ENCODE data around the gene DSC2. TPM values are rescaled to one million over a fixed set of nuclear protein-coding genes. Genes with fewer than 3 reads are reported as not detected.

The DSC2 gene
- total RNA-seq, 2 experiments from 2014 or later, result not detected

- ChIA-PET POLR2A (no interaction called here), CTCF (ENCODE audit: unreplicated experiment) (no interaction called here)
- H3K79me2 ChIP-seq (ENCODE audit: insufficient read depth, low read depth, low read length), result no peaks in the 10 kb centered on the region
- no peaks in the 10 kb centered on the region for H3K9me2 ChIP-seq (ENCODE audit: insufficient read depth, low read length)
- no TSS peak for BruUV-seq (replicated peaks)
- H3K27ac ChIP-seq (ENCODE audit: low read depth, low read length, poor library complexity, severe bottlenecking), result no peak overlapping the region
- DNase-seq (ENCODE audit: low spot score), result no peak
- H3K36me3 ChIP-seq (ENCODE audit: insufficient read depth, low read length), result no peaks in the 10 kb centered on the region
- H4K20me1 ChIP-seq (ENCODE audit: insufficient read depth, low read length), result no peaks in the 10 kb centered on the region
- H3K4me3 ChIP-seq (ENCODE audit: low read depth, low read length, poor library complexity, severe bottlenecking), result no peak overlapping the region
- no peak for TF ChIP-seq EZH2phosphoT487 (IDR thresholded peaks at IDR 0.05; ENCODE audit: borderline replicate concordance, low read depth, low read length)
- TF ChIP-seq, protein P1, sequence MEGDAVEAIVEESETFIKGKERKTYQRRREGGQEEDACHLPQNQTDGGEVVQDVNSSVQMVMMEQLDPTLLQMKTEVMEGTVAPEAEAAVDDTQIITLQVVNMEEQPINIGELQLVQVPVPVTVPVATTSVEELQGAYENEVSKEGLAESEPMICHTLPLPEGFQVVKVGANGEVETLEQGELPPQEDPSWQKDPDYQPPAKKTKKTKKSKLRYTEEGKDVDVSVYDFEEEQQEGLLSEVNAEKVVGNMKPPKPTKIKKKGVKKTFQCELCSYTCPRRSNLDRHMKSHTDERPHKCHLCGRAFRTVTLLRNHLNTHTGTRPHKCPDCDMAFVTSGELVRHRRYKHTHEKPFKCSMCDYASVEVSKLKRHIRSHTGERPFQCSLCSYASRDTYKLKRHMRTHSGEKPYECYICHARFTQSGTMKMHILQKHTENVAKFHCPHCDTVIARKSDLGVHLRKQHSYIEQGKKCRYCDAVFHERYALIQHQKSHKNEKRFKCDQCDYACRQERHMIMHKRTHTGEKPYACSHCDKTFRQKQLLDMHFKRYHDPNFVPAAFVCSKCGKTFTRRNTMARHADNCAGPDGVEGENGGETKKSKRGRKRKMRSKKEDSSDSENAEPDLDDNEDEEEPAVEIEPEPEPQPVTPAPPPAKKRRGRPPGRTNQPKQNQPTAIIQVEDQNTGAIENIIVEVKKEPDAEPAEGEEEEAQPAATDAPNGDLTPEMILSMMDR (conservative IDR thresholded peaks at IDR 0.05; ENCODE audit: low read length), result no peak
- intact Hi-C loops (cut with micrococcal nuclease; ENCODE audit: unreplicated experiment), result no loop called here
- H3K9me3 ChIP-seq (ENCODE audit: low read length), result no peaks in the 10 kb centered on the region
- H3K4me1 ChIP-seq (ENCODE audit: insufficient read depth, low read length, poor library complexity, severe bottlenecking), result no peaks in the 10 kb centered on the region
- H2AFZ ChIP-seq (ENCODE audit: low read length), result no peak overlapping the region
- H3K4me2 ChIP-seq (ENCODE audit: low read length), result no peak overlapping the region
Measured at GRCh38 chr18:31066266-31066665, 36.0 kb downstream of the DSC2 start.

GRCh38 chr18:31065036-31065773 lies 37.0 kb downstream of the DSC2 start:
- TF ChIP-seq, protein P1 (conservative IDR thresholded peaks at IDR 0.05; ENCODE audit: low read length), result no peak
- TF ChIP-seq EZH2phosphoT487 (IDR thresholded peaks at IDR 0.05; ENCODE audit: borderline replicate concordance, low read depth, low read length), result no peak
- DNase-seq (ENCODE audit: low spot score), result no peak
- Histone ChIP-seq H3K9me3 (ENCODE audit: low read length) (no peaks in the 10 kb centered on the region), H4K20me1 (ENCODE audit: insufficient read depth, low read length) (no peaks in the 10 kb centered on the region), H3K4me2 (ENCODE audit: low read length) (no peak overlapping the region), H3K79me2 (ENCODE audit: insufficient read depth, low read depth, low read length) (no peaks in the 10 kb centered on the region), H3K4me3 (ENCODE audit: low read depth, low read length, poor library complexity, severe bottlenecking) (no peak overlapping the region), H3K36me3 (ENCODE audit: insufficient read depth, low read length) (no peaks in the 10 kb centered on the region), H3K27ac (ENCODE audit: low read depth, low read length, poor library complexity, severe bottlenecking) (no peak overlapping the region), H3K9me2 (ENCODE audit: insufficient read depth, low read length) (no peaks in the 10 kb centered on the region), H2AFZ (ENCODE audit: low read length) (no peak overlapping the region), H3K4me1 (ENCODE audit: insufficient read depth, low read length, poor library complexity, severe bottlenecking) (no peaks in the 10 kb centered on the region)
- POLR2A ChIA-PET, result no interaction called here
- intact Hi-C loops (cut with micrococcal nuclease; ENCODE audit: unreplicated experiment), result no loop called here
- BruUV-seq (replicated peaks), result no TSS peak
- CTCF ChIA-PET (ENCODE audit: unreplicated experiment), result no interaction called here

DNA sequence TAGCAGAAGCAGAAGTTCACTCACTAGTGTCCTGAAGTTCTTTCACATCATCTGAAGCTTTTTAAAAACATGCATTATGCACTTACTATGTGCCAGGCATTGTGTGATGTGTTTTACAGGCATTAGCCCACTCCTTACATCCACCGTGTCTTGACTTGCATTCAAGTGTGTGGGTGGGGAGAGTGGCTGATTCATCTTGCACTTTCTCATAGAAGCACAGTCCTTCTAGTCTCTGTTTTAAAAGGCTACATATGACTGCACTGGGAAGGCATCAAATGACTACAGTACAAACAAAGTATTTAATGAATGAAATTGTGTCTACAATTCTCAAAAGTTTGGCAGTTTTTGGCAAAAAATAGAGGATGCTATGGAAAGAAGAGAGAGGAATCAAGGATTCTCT lies 38.1 kb downstream of the DSC2 start:
- H3K79me2 ChIP-seq (ENCODE audit: insufficient read depth, low read depth, low read length), result no peaks in the 10 kb centered on the region
- TF ChIP-seq, protein P1 (conservative IDR thresholded peaks at IDR 0.05; ENCODE audit: low read length), result no peak
- TF ChIP-seq EZH2phosphoT487 (IDR thresholded peaks at IDR 0.05; ENCODE audit: borderline replicate concordance, low read depth, low read length), result no peak
- H3K9me3 ChIP-seq (ENCODE audit: low read length), result no peaks in the 10 kb centered on the region
- no peak for DNase-seq (ENCODE audit: low spot score)
- BruUV-seq (replicated peaks), result no TSS peak
- intact Hi-C loops (cut with micrococcal nuclease; ENCODE audit: unreplicated experiment), result no loop called here
- H3K36me3 ChIP-seq (ENCODE audit: insufficient read depth, low read length), result no peaks in the 10 kb centered on the region
- no peak overlapping the region for H3K27ac ChIP-seq (ENCODE audit: low read depth, low read length, poor library complexity, severe bottlenecking)
- ChIA-PET POLR2A (interaction anchor here (0.7 kb wide), 1 partner anchor 485 kb away, joined by 4 read pairs; no protein-coding TSS in a partner anchor), CTCF (ENCODE audit: unreplicated experiment) (no interaction called here)
- no peaks in the 10 kb centered on the region for H3K4me1 ChIP-seq (ENCODE audit: insufficient read depth, low read length, poor library complexity, severe bottlenecking)
- H3K4me3 ChIP-seq (ENCODE audit: low read depth, low read length, poor library complexity, severe bottlenecking), result no peak overlapping the region
- no peak overlapping the region for H3K4me2 ChIP-seq (ENCODE audit: low read length)
- H4K20me1 ChIP-seq (ENCODE audit: insufficient read depth, low read length), result no peaks in the 10 kb centered on the region
- H2AFZ ChIP-seq (ENCODE audit: low read length), result no peak overlapping the region
- no peaks in the 10 kb centered on the region for H3K9me2 ChIP-seq (ENCODE audit: insufficient read depth, low read length)

Data from OCI-LY7 (cell line).